Esophagus (tissue), 2 donors: Measurements from ENCODE around the gene PLCH2. TPM values are rescaled to one million over a fixed set of nuclear protein-coding genes. Genes with fewer than 3 reads are reported as not detected.

Experiments used
- H3K27ac ChIP-seq, 2 donors: one replicate each; pipeline ENCODE4 v1.5.1; 2013; ENCODE audit warnings: low read depth in 2 of 2, mild to moderate bottlenecking in 2 of 2, inconsistent platforms in 1 of 2, low read length in 1 of 2, moderate library complexity in 1 of 2
- H3K27me3 ChIP-seq, 2 donors: one replicate each; pipeline ENCODE4 v1.6.1; 2013; ENCODE audit warnings: low read length in 2 of 2, control low read depth in 1 of 2, mild to moderate bottlenecking in 1 of 2; ENCODE audit not compliant: insufficient read depth in 2 of 2, control insufficient read depth in 1 of 2
- H3K36me3 ChIP-seq, 2 donors: one replicate each; pipeline ENCODE4 v1.6.1; 2013; ENCODE audit warnings: low read length in 1 of 2; ENCODE audit not compliant: control insufficient read depth in 2 of 2, insufficient read depth in 2 of 2
- H3K4me1 ChIP-seq, 2 donors: one replicate each; pipeline ENCODE4 v1.6.1; 2013; ENCODE audit warnings: low read length in 1 of 2; ENCODE audit not compliant: control insufficient read depth in 2 of 2, insufficient read depth in 2 of 2
- H3K4me3 ChIP-seq, 2 donors: one replicate each; pipeline ENCODE4 v1.5.1; 2013; ENCODE audit warnings: low read length in 2 of 2, mild to moderate bottlenecking in 2 of 2, low read depth in 1 of 2, moderate library complexity in 1 of 2
- H3K9me3 ChIP-seq, 2 donors: one replicate each; pipeline ENCODE4 v1.6.1; 2013; ENCODE audit warnings: mild to moderate bottlenecking in 2 of 2, low read depth in 1 of 2, low read length in 1 of 2, moderate library complexity in 1 of 2; ENCODE audit not compliant: control insufficient read depth in 2 of 2, insufficient read depth in 1 of 2
- WGBS, 2 donors: extraction: QIAGEN DNeasy Blood & Tissue Kit; methylation state at CpG; one replicate each; pipeline ENCODE4 v1.1.7; 2013; 5-methylcytosine and 5-hydroxymethylcytosine counted together
- polyA plus RNA-seq, 2 donors: library from polyadenylated mRNA; stranded (reverse); fragments of 200-250 nt; gene quantifications; one replicate each; pipeline ENCODE4 v1.2.3, GENCODE V29; 2013
- donor health status: healthy with polysubstance abuse.
- donor health status: Bipolar disorder and iron deficiency.

The PLCH2 gene
- polyA plus RNA-seq, 2 donors: 19.2 to 88.7 TPM

DNA sequence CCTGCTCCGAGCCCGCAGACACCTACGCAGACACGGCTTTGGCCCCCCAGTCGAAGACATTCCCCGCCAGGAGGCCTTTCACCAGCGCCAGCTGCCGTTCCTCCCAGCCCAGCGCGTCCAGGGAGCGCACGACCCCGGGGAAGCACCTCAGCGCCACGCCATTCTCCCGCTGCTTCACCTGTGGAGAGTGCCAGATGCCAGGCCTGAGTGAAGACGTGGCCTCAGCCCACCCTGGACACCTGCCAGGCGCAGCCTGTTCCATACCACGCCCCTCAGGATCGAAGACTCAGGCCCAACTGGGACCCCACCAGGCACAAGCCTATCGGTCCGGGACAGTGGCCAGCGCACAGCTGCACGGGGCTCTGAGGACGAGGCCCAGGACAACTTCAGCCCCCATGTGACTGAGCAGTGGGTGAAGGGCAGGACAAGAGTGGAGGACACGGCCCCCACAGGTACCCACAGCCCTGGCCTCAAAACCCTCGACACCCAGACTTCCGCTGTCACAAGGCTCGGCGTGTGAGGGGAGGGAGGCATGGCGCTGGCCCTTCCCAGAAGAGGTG lies 36.9 kb downstream of the PLCH2 start:
- 89 to 94% methylated on average over 31 of the region's 31 CpGs for WGBS, 2 donors
- Histone ChIP-seq H3K27me3 (no peaks in the 10 kb centered on the region), H3K4me3 (no peak overlapping the region), H3K27ac (no peak overlapping the region), H3K36me3 (peaks cover 15 to 85% of the 10 kb centered on the region in 2 donors), H3K4me1 (no peaks in the 10 kb centered on the region), H3K9me3 (no peaks in the 10 kb centered on the region)

DNA sequence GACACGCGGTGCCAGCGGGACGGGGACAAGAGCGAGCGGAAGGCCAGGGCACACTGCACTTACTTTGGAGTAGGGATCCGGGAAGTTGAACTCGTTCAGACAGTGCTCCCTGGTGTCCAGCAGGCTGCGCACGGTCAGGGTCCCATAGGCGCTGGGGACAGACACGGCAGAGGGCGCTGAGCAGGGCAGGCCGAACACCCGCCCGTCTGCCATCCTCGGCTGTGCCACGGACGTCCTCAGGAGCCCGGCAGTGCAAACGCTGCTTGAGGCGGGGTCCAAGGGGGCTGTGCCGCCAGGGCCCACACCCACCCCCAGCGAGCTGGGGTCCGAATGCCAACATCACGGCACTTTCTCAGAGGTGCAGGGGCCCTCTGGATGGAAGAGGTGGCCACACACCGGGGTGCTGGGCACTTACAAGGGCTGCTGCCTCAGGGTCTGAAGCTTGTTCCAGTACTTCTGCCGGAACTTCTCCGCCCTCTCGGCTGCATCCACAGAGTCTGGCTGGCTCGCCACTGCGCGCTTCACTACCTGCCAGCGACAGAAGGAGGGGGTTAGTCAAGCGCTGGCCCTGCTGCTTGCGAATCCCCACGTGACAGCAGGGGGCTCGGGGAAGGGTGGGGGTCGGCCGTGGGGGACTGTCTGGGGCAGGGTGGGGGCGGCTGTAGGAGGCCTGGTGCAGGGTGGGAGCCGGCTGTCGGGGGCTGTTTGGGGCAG lies 38.0 kb downstream of the PLCH2 start:
- no peaks in the 10 kb centered on the region for H3K9me3 ChIP-seq
- WGBS, 2 donors: 92 to 94% methylated on average over 43 of the region's 43 CpGs
- H3K36me3 ChIP-seq: peaks cover 23 to 85% of the 10 kb centered on the region in 2 donors
- no peak overlapping the region for H3K4me3 ChIP-seq
- H3K4me1 ChIP-seq: no peaks in the 10 kb centered on the region
- H3K27me3 ChIP-seq: no peaks in the 10 kb centered on the region
- H3K27ac ChIP-seq: no peak overlapping the region

DNA sequence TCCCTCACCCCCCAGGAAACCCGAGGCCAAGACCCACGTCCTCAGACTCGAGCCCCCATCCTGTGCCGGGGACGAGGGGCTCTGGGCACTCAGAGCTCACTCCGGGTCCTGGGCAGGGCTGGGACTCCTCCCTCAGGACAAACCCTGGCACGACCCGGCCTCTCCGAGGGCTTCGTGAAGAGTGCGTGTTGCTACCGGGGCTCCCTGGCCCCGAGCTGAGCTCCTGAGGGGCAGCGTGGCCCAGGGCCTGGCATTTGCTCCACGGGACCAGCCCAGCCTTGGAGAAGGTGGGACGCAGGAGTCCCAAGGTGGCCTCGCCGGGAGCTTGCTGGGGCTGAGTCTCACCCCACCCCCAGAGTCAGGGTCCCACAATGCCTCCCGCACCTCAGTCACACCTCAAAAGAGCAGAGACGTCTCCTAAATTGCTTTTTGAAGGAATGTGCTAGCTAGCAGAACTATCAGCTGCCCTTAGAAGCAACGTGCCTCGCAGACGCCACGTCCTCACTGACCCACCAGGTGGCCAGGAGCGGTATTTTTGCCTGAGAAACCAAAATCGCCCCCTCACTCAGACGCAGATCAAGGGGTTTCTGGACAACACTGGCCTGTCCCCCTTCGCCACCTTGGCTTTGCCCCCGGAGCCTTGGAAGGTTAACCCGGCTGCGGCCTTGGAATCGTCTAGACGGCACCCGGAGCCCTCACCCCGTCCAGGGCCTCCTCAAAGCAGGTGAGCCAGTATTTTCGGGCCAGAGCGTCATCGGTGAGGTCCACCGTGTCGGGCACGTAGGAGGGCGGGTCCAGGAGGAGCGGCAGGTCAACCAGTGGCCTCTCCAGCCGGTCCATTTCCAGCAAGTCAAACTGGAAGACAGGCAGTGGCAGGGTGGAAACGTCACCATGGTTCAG lies 39.0 kb downstream of the PLCH2 start:
- no peak overlapping the region for H3K4me3 ChIP-seq
- H3K4me1 ChIP-seq: no peaks in the 10 kb centered on the region
- WGBS, 2 donors: 91 to 93% methylated on average over 44 to 45 of the region's 45 CpGs
- peaks cover 23 to 82% of the 10 kb centered on the region in 2 donors for H3K36me3 ChIP-seq
- no peak overlapping the region for H3K27ac ChIP-seq
- H3K9me3 ChIP-seq: no peaks in the 10 kb centered on the region
- no peaks in the 10 kb centered on the region for H3K27me3 ChIP-seq

DNA sequence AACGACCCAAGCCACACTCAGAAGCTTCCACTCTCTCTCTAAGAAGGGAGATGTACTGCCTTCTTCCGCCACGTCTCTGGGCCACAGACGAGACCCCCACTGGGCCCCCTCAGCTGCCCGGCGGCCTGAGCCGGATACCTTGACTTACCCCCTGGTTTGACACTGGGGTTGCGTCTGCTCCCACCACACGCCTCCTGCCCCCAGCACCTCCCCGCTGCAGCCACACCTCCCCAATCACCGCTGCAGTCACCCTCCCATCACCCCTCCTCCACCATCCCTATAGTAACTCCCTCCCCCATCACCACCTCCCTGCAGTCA lies 39.6 kb downstream of the PLCH2 start:
- 94% methylated on average over 11 of the region's 11 CpGs for WGBS, 2 donors
- Histone ChIP-seq H3K9me3 (no peaks in the 10 kb centered on the region), H3K27ac (no peak overlapping the region), H3K27me3 (no peaks in the 10 kb centered on the region), H3K4me3 (no peak overlapping the region), H3K4me1 (no peaks in the 10 kb centered on the region), H3K36me3 (peaks cover 24 to 82% of the 10 kb centered on the region in 2 donors)

DNA sequence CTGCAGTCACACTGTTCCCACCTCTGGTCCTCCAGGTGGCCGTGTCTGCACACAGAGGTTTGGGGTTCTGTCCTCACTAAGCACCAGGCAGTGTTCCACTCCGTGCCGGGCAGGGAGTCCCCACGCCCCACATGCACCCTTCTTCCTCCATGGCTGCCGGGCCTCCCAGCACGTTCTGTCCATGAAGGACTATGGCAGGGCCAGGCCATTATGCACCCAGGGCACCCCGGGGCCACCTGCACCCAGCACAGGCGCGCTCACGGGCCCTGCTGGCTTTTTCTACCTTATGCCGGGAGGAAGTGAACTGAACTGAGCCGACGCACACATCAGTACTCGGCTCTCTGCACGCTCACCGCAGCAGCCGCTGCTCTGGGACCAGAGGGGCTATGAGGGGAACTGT lies 40.0 kb downstream of the PLCH2 start:
- 96% methylated on average over 17 of the region's 17 CpGs for WGBS, 2 donors
- H3K4me1 ChIP-seq: no peaks in the 10 kb centered on the region
- H3K36me3 ChIP-seq: peaks cover 26 to 82% of the 10 kb centered on the region in 2 donors
- H3K9me3 ChIP-seq: no peaks in the 10 kb centered on the region
- H3K4me3 ChIP-seq: no peak overlapping the region
- H3K27ac ChIP-seq: no peak overlapping the region
- H3K27me3 ChIP-seq: no peaks in the 10 kb centered on the region

DNA sequence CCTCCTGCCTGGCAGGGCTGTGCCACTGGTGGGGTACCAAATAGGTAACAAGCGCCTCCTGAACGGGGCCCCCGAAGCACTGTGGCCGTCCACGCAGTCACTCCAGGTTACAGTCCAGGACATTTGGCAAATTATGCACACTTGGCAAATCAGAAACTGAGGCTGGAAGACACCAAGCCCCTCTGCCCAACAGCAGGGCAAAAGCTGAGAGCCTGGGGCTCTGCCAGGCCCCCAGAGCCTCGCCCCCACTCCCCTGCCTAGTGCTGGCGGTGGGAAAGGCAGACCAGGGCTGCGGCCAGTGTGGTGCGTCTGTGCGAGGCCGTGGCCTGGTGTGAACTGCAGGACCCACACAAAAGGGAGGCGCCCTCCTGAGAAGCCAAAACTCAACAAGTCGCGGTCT lies 40.9 kb downstream of the PLCH2 start:
- H3K4me1 ChIP-seq: no peaks in the 10 kb centered on the region
- no peak overlapping the region for H3K4me3 ChIP-seq
- no peaks in the 10 kb centered on the region for H3K9me3 ChIP-seq
- H3K27ac ChIP-seq: no peak overlapping the region
- WGBS, 2 donors: 95 to 96% methylated on average over 14 of the region's 14 CpGs
- no peaks in the 10 kb centered on the region for H3K27me3 ChIP-seq
- peaks cover 27 to 81% of the 10 kb centered on the region in 2 donors for H3K36me3 ChIP-seq

DNA sequence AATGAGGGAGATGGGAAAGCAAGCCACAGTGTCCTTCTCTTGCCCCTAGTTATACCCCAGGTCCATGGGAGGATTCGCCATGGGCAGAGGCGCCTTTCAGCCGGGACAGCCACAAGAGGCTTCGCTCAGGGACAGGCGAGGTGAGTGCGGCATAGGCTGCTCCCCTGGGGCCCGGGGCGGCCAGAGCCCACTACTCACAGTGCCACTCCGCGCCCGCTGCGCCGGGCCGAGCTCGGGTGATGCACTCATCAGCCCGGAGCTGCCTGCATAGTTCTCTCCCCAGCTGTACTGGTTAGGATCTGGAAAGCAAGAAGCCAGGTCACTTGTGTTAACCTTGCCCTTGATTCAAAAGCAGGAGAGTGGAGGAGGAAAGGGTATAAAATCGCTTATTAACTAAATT lies 41.9 kb downstream of the PLCH2 start:
- H3K9me3 ChIP-seq: no peaks in the 10 kb centered on the region
- WGBS, 2 donors: 94 to 96% methylated on average over 17 of the region's 17 CpGs
- peaks cover 18 to 73% of the 10 kb centered on the region in 2 donors for H3K36me3 ChIP-seq
- H3K27me3 ChIP-seq: no peaks in the 10 kb centered on the region
- H3K4me1 ChIP-seq: peaks cover 0 to under 1% of the 10 kb centered on the region in 2 donors
- H3K27ac ChIP-seq: no peak overlapping the region
- H3K4me3 ChIP-seq: no peak overlapping the region

DNA sequence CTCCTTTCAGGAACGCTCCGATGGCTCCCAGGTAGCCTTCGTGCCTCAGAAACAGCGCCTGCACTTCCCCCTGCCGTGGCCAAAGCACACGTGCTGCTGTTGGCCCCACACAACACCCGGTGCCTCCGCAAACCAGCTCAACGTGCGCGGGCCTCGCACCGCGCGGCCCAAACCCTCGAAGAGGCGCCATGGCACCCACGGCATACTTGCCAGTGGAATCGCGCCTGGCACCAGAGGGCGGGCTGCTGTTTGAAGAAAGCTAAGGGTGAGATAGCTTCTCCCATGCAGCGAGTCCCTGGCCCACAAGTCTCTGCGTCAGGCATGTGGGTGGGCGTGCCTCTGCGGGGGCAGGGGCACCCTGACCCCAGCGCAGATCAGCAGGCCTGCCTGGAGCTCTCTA lies 42.4 kb downstream of the PLCH2 start:
- Histone ChIP-seq H3K9me3 (no peaks in the 10 kb centered on the region), H3K27me3 (no peaks in the 10 kb centered on the region), H3K4me1 (peaks cover 0 to 3% of the 10 kb centered on the region in 2 donors), H3K27ac (no peak overlapping the region), H3K36me3 (peaks cover 18 to 68% of the 10 kb centered on the region in 2 donors), H3K4me3 (no peak overlapping the region)
- 95 to 96% methylated on average over 26 of the region's 26 CpGs for WGBS, 2 donors

DNA sequence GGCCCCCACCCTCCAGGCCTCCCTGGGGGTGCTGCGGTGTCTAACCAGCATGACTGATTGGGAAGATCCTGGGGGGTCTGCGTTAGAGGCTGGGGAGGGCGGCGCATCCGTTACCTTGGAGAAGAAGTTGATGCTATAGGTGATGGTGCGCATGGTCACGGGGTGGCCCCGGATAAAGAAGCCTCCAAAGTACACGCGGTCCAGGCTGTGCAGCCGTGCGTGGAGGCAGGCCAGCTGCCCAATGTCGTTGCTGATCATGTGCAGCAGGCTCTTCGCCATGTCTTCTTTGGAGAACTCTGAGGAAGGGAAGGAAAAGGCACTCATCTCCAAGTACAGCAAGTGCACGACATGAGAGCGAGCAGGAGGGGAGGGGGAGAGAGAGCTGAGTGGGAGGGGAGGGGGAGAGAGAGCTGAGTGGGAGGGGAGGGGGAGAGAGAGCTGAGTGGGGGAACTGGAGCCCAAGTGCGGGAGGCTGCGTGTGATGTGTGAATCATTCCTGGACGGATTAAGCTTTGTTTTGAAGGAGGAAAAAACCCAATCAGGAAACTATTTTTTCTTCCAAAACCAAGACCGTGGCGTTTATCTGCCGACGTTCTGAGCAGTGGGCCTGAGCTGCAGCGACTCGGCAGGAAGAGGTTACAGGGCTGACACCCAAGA lies 43.1 kb downstream of the PLCH2 start:
- no peak overlapping the region for H3K4me3 ChIP-seq
- H3K27ac ChIP-seq: no peak overlapping the region
- H3K36me3 ChIP-seq: peaks cover 18 to 62% of the 10 kb centered on the region in 2 donors
- H3K9me3 ChIP-seq: no peaks in the 10 kb centered on the region
- peaks cover 2 to 8% of the 10 kb centered on the region in 2 donors for H3K4me1 ChIP-seq
- WGBS, 2 donors: 88 to 90% methylated on average over 25 of the region's 25 CpGs
- H3K27me3 ChIP-seq: no peaks in the 10 kb centered on the region
